Caco-2 (cell line): ENCODE results near the gene GRM5. TPM values are rescaled to one million over a fixed set of nuclear protein-coding genes. Genes with fewer than 3 reads are reported as not detected.
"Not testable (repeated sequence)": the region's sequence is repeated elsewhere in the genome, so short reads cannot be mapped to it uniquely, and the experiment has no call there.

Experiments used
- BruUV-seq: library from RNA; stranded (reverse); fragments of 400-500 nt; replicated peaks from 2 replicates; lab custom pipeline; 2021; lab: Mats Ljungman, UMichigan
- CTCF ChIA-PET: fragments of 300-600 bp; sonication (Branson Sonifier 250); formaldehyde crosslinking; loops from one replicate; lab custom pipeline; 2022; ENCODE audit warnings: antibody characterized with exemption; lab: Charles Lee
- POLR2A ChIA-PET: fragments of 300-600 bp; sonication (Branson Sonifier 250); formaldehyde crosslinking; loops from one replicate; lab custom pipeline; 2022; ENCODE audit warnings: antibody characterized with exemption; lab: Charles Lee
- DNase-seq, 2 experiments: peaks; one replicate each; pipeline versions ENCODE4 v3.0.0 to v3.0.0-alpha.2; 2020 to 2022
- H3K27me3 ChIP-seq: replicated peaks from 2 replicates; pipeline ENCODE4 v1.6.0; 2011; ENCODE audit warnings: low read length; ENCODE audit not compliant: control insufficient read depth, insufficient read depth
- H3K36me3 ChIP-seq: 2 replicates; pipeline ENCODE4 v1.5.1; 2011; ENCODE audit warnings: low read length; ENCODE audit not compliant: control insufficient read depth, insufficient read depth
- H3K4me1 ChIP-seq: fragments of 250-450 bp; sonication (Bioruptor Pico); 2 replicates; pipeline ENCODE4 v1.5.1; 2020; ENCODE audit warnings: mild to moderate bottlenecking
- H3K4me3 ChIP-seq: 2 replicates; pipeline ENCODE4 v1.5.1; 2011; ENCODE audit warnings: low read depth, mild to moderate bottlenecking, control low read depth, low read length
- H3K9me3 ChIP-seq: fragments of 250-450 bp; sonication (Bioruptor Pico); 2 replicates; pipeline ENCODE4 v1.5.1; 2020; ENCODE audit warnings: mild to moderate bottlenecking, moderate library complexity
- H3K27ac Mint-ChIP-seq: one replicate; pipeline ENCODE4 v1.8.0; 2022; ENCODE audit warnings: mixed read lengths; ENCODE audit not compliant: unreplicated experiment
- H3K27me3 Mint-ChIP-seq: one replicate; pipeline ENCODE4 v1.8.0; 2022; ENCODE audit warnings: mixed read lengths; ENCODE audit not compliant: insufficient read depth, unreplicated experiment
- H3K36me3 Mint-ChIP-seq: one replicate; pipeline ENCODE4 v1.8.0; 2022; ENCODE audit warnings: mild to moderate bottlenecking, mixed read lengths; ENCODE audit not compliant: insufficient read depth, unreplicated experiment
- H3K4me1 Mint-ChIP-seq: one replicate; pipeline ENCODE4 v1.8.0; 2022; ENCODE audit warnings: low read depth, mixed read lengths; ENCODE audit not compliant: unreplicated experiment
- H3K4me3 Mint-ChIP-seq: one replicate; pipeline ENCODE4 v1.8.0; 2022; ENCODE audit warnings: mild to moderate bottlenecking, moderate library complexity, mixed read lengths; ENCODE audit not compliant: unreplicated experiment
- H3K9me3 Mint-ChIP-seq: one replicate; pipeline ENCODE4 v1.8.0; 2022; ENCODE audit warnings: mixed read lengths; ENCODE audit not compliant: unreplicated experiment
- CTCF ChIP-seq, 2 experiments: fragments of 200-600 bp in 1 of 2; IDR thresholded peaks; 1 replicate in 1 of 2; 2 replicates in 1 of 2; pipeline versions ENCODE4 v1.5.1 to v1.8.0; 2011 to 2022; ENCODE audit warnings: antibody characterized with exemption in 1 of 2, control low read depth in 1 of 2, inconsistent platforms in 1 of 2, low read depth in 1 of 2, low read length in 1 of 2, mild to moderate bottlenecking in 1 of 2, moderate library complexity in 1 of 2; ENCODE audit not compliant: insufficient read depth in 1 of 2, severe bottlenecking in 1 of 2, unreplicated experiment in 1 of 2
- intact Hi-C: fragments of 100-400 bp; cut with micrococcal nuclease; formaldehyde crosslinking; loops from one replicate; pipeline ENCODE4 v1.10.0; 2022; ENCODE audit not compliant: unreplicated experiment
- total RNA-seq: library from RNA; stranded (reverse); gene quantifications from 2 replicates; pipeline ENCODE4 v1.2.3, GENCODE V29; 2022

Gene GRM5
- total RNA-seq, 1 experiment from 2014 or later = not detected

GRCh38 chr11:89015614-89016013 lies 50.2 kb downstream of the GRM5 start:
- H3K27me3 ChIP-seq = no peaks in the 10 kb centered on the region
- no TSS peak for BruUV-seq
- H3K4me1 ChIP-seq = no peaks in the 10 kb centered on the region
- Mint-ChIP-seq H3K9me3 (no peaks in the 10 kb centered on the region), H3K4me1 (no peaks in the 10 kb centered on the region), H3K4me3 (no peak overlapping the region), H3K36me3 (no peaks in the 10 kb centered on the region), H3K27me3 (peaks cover 7% of the 10 kb centered on the region), H3K27ac (no peak overlapping the region)
- intact Hi-C loops = no loop called here
- ChIA-PET POLR2A (no interaction called here), CTCF (no interaction called here)
- no peak overlapping the region for H3K4me3 ChIP-seq
- no peaks in the 10 kb centered on the region for H3K36me3 ChIP-seq
- no peak for TF ChIP-seq CTCF (IDR thresholded peaks at IDR 0.05; ENCODE audit: insufficient read depth in 1 of 2, low read depth in 1 of 2, low read length in 1 of 2, severe bottlenecking in 1 of 2, unreplicated experiment in 1 of 2)
- H3K9me3 ChIP-seq = no peaks in the 10 kb centered on the region
- no peak for DNase-seq

- POLR2A ChIA-PET, H3K9me3 ChIP-seq, H3K4me3 Mint-ChIP-seq, H3K27me3 ChIP-seq, H3K27me3 Mint-ChIP-seq, DNase-seq, H3K36me3 Mint-ChIP-seq, H3K4me1 ChIP-seq, H3K27ac Mint-ChIP-seq, intact Hi-C loops, H3K4me3 ChIP-seq, H3K9me3 Mint-ChIP-seq, H3K4me1 Mint-ChIP-seq, BruUV-seq, H3K36me3 ChIP-seq, CTCF ChIA-PET: not testable (repeated sequence)
Measured at GRCh38 chr11:89000852-89001251, 64.9 kb downstream of the GRM5 start.

GRCh38 chr11:88979641-88980040 lies 86.1 kb downstream of the GRM5 start:
- no TSS peak for BruUV-seq
- H3K4me1 Mint-ChIP-seq = no peaks in the 10 kb centered on the region
- no peaks in the 10 kb centered on the region for H3K36me3 Mint-ChIP-seq
- TF ChIP-seq CTCF (IDR thresholded peaks at IDR 0.05; ENCODE audit: insufficient read depth in 1 of 2, low read depth in 1 of 2, low read length in 1 of 2, severe bottlenecking in 1 of 2, unreplicated experiment in 1 of 2) = no peak
- H3K27me3 ChIP-seq = no peaks in the 10 kb centered on the region
- no peak overlapping the region for H3K27ac Mint-ChIP-seq
- H3K36me3 ChIP-seq = no peaks in the 10 kb centered on the region
- ChIA-PET CTCF (no interaction called here), POLR2A (no interaction called here)
- no peaks in the 10 kb centered on the region for H3K9me3 Mint-ChIP-seq
- H3K27me3 Mint-ChIP-seq = peaks cover 3% of the 10 kb centered on the region
- no peaks in the 10 kb centered on the region for H3K9me3 ChIP-seq
- no peak for DNase-seq
- intact Hi-C loops = no loop called here
- no peak overlapping the region for H3K4me3 Mint-ChIP-seq
- H3K4me3 ChIP-seq = no peak overlapping the region
- no peaks in the 10 kb centered on the region for H3K4me1 ChIP-seq

- POLR2A ChIA-PET, H3K4me3 Mint-ChIP-seq, H3K9me3 ChIP-seq, H3K27me3 Mint-ChIP-seq, H3K4me1 ChIP-seq, intact Hi-C loops, CTCF ChIA-PET, H3K9me3 Mint-ChIP-seq, H3K27me3 ChIP-seq, DNase-seq, H3K4me3 ChIP-seq, BruUV-seq, H3K27ac Mint-ChIP-seq, H3K36me3 ChIP-seq, H3K4me1 Mint-ChIP-seq, H3K36me3 Mint-ChIP-seq: not testable (repeated sequence)
Measured at GRCh38 chr11:88978992-88979391, 86.8 kb downstream of the GRM5 start.

GRCh38 chr11:88975441-88975840 lies 90.3 kb downstream of the GRM5 start:
- H3K4me1 ChIP-seq, H3K4me3 ChIP-seq, H3K4me1 Mint-ChIP-seq, BruUV-seq, H3K9me3 ChIP-seq, H3K27ac Mint-ChIP-seq, H3K36me3 ChIP-seq, H3K36me3 Mint-ChIP-seq, H3K27me3 ChIP-seq, DNase-seq, CTCF ChIA-PET, H3K27me3 Mint-ChIP-seq, POLR2A ChIA-PET, H3K4me3 Mint-ChIP-seq, H3K9me3 Mint-ChIP-seq, intact Hi-C loops: not testable (repeated sequence)
